SKM-1 treated with dmso at 0.1 percent for 144 hours (cell line): ENCODE measurements around the gene SLC44A3.

Experiments
- DNase-seq: peaks from one replicate; lab custom pipeline; 2025; ENCODE audit not compliant: unreplicated experiment; lab: John Stamatoyannopoulos, UW

Gene SLC44A3

GRCh38 chr1:94905207-94905606 is 85.0 kb downstream of the SLC44A3 start:
- DNase-seq: no peak

- no peak for DNase-seq
Measured at GRCh38 chr1:94906382-94906781, 86.2 kb downstream of the SLC44A3 start.

GRCh38 chr1:94907136-94907535 is 87.0 kb downstream of the SLC44A3 start:
- no peak for DNase-seq

GRCh38 chr1:94908190-94908589 is 88.0 kb downstream of the SLC44A3 start:
- no peak for DNase-seq

- DNase-seq: no peak
Measured at GRCh38 chr1:94908965-94909364, 88.8 kb downstream of the SLC44A3 start.

- no peak for DNase-seq
Measured at GRCh38 chr1:94909486-94909885, 89.3 kb downstream of the SLC44A3 start.

- DNase-seq: no peak
Measured at GRCh38 chr1:94912263-94913184, 92.4 kb downstream of the SLC44A3 start.

GRCh38 chr1:94917251-94917650 is 97.1 kb downstream of the SLC44A3 start:
- no peak for DNase-seq

- DNase-seq: no peak
Measured at GRCh38 chr1:94919241-94920030, 99.3 kb downstream of the SLC44A3 start.

GRCh38 chr1:94920061-94920460 is 99.9 kb downstream of the SLC44A3 start:
- DNase-seq: no peak

- no peak for DNase-seq
Measured at GRCh38 chr1:94921977-94922376, 101.8 kb downstream of the SLC44A3 start.

GRCh38 chr1:94922761-94923331 is 102.7 kb downstream of the SLC44A3 start:
- no peak for DNase-seq

GRCh38 chr1:94925004-94925403 is 104.8 kb downstream of the SLC44A3 start:
- DNase-seq: no peak

GRCh38 chr1:94925561-94926125 is 105.5 kb downstream of the SLC44A3 start:
- DNase-seq: peak; percentile 24

- peak; percentile 34 for DNase-seq
Measured at GRCh38 chr1:94926126-94926914, 106.2 kb downstream of the SLC44A3 start.

GRCh38 chr1:94926915-94927404 is 106.8 kb downstream of the SLC44A3 start, which contains the start of gene CNN3:
CNN3 (minus strand) TSS chr1:94927110; CDS start chr1:94926894, 216 bp downstream.
- DNase-seq: peak; percentile 68

GRCh38 chr1:94927405-94928175 is 107.4 kb downstream of the SLC44A3 start:
- DNase-seq: no peak

- no peak for DNase-seq
Measured at GRCh38 chr1:94928293-94928939, 108.3 kb downstream of the SLC44A3 start.
